Measurements from ENCODE around the gene PPP1R15B.

PPP1R15B gene

GRCh38 chr1:204456826-204457442, 45.3 kb upstream of the PPP1R15B start:
- TF ChIP-seq POLR2AphosphoS5 (IDR thresholded peaks at IDR 0.05; ENCODE audit: low read depth), result no peak
- TF ChIP-seq REST (IDR thresholded peaks at IDR 0.05; ENCODE audit: insufficient replicate concordance, low read depth), result no peak
- TF ChIP-seq CTCF (IDR thresholded peaks at IDR 0.05; ENCODE audit: insufficient read depth, low read length), result no peak
- TF ChIP-seq GABPA (IDR thresholded peaks at IDR 0.05; ENCODE audit: low read depth), result no peak
- no peak for TF ChIP-seq SPI1 (IDR thresholded peaks at IDR 0.05; ENCODE audit: borderline replicate concordance, low read depth)
- Histone ChIP-seq H3K27ac (replicated peaks) (no peak overlapping the region), H3K27me3 (ENCODE audit: insufficient read depth, poor library complexity, severe bottlenecking) (no peaks in the 10 kb centered on the region), H3K4me3 (replicated peaks; ENCODE audit: insufficient read depth, low read length) (no peak overlapping the region)
- DNase-seq (ENCODE audit: low read depth in 1 of 2, low spot score in 1 of 2), result no peak

GRCh38 chr1:204455831-204456145, 44.2 kb upstream of the PPP1R15B start:
- no peak overlapping the region for H3K4me3 ChIP-seq (replicated peaks; ENCODE audit: insufficient read depth, low read length)
- TF ChIP-seq CTCF (IDR thresholded peaks at IDR 0.05; ENCODE audit: insufficient read depth, low read length) (no peak), POLR2AphosphoS5 (IDR thresholded peaks at IDR 0.05; ENCODE audit: low read depth) (no peak), SPI1 (IDR thresholded peaks at IDR 0.05; ENCODE audit: borderline replicate concordance, low read depth) (no peak), REST (IDR thresholded peaks at IDR 0.05; ENCODE audit: insufficient replicate concordance, low read depth) (no peak), GABPA (IDR thresholded peaks at IDR 0.05; ENCODE audit: low read depth) (no peak)
- no peak overlapping the region for H3K27ac ChIP-seq (replicated peaks)
- no peaks in the 10 kb centered on the region for H3K27me3 ChIP-seq (ENCODE audit: insufficient read depth, poor library complexity, severe bottlenecking)
- no peak for DNase-seq (ENCODE audit: low read depth in 1 of 2, low spot score in 1 of 2)

- DNase-seq (ENCODE audit: low read depth in 1 of 2, low spot score in 1 of 2), result no peak
- no peak overlapping the region for H3K4me3 ChIP-seq (replicated peaks; ENCODE audit: insufficient read depth, low read length)
- H3K27ac ChIP-seq (replicated peaks), result no peak overlapping the region
- no peaks in the 10 kb centered on the region for H3K27me3 ChIP-seq (ENCODE audit: insufficient read depth, poor library complexity, severe bottlenecking)
- no peak for TF ChIP-seq GABPA (IDR thresholded peaks at IDR 0.05; ENCODE audit: low read depth)
- TF ChIP-seq REST (IDR thresholded peaks at IDR 0.05; ENCODE audit: insufficient replicate concordance, low read depth), result no peak
- no peak for TF ChIP-seq SPI1 (IDR thresholded peaks at IDR 0.05; ENCODE audit: borderline replicate concordance, low read depth)
- no peak for TF ChIP-seq CTCF (IDR thresholded peaks at IDR 0.05; ENCODE audit: insufficient read depth, low read length)
- TF ChIP-seq POLR2AphosphoS5 (IDR thresholded peaks at IDR 0.05; ENCODE audit: low read depth), result no peak
These were observed 43.6 kb upstream of the PPP1R15B start for GRCh38 chr1:204455063-204455830.
